Right ventricle myocardium superior (tissue), 1 donor: ENCODE data around the gene UBAP2L. TPM values are rescaled to one million over a fixed set of nuclear protein-coding genes. Genes with fewer than 3 reads are reported as not detected.
"Not testable (repeated sequence)": the region's sequence is repeated elsewhere in the genome, so short reads cannot be mapped to it uniquely, and the experiment has no call there.

ENCODE experiments used
- ATAC-seq: fragments of 200-7000 bp; cut with Tn5 transposase; one replicate; pipeline ENCODE4 v1.9.1; 2020; ENCODE audit warnings: mild to moderate bottlenecking; ENCODE audit not compliant: poor library complexity
- DNase-seq: peaks from one replicate; pipeline ENCODE4 v3.0.0-alpha.2; 2020
- intact Hi-C: fragments of 100-400 bp; cut with DNase I; formaldehyde crosslinking; loops from one replicate; pipeline ENCODE4 v1.11.2; 2022
- total RNA-seq: library from RNA; stranded (reverse); fragmentation: NEBNext Ultra II Directional; extraction: Animal tissue kit (Norgen Biotek cat#: 25700); gene quantifications from one replicate; pipeline ENCODE4 v1.2.1, GENCODE V29; 2021
- donor health status: DM: no; HTN: yes; CAD: no; lungs with severe emphysema.

Gene UBAP2L
- total RNA-seq, 1 donor from 2014 or later, result 91.2 TPM

- DNase-seq, result no peak
- ATAC-seq, result peak; percentile 20
- intact Hi-C loops, result no loop called here
Measured at GRCh38 chr1:154193821-154194220, 26.9 kb upstream of the UBAP2L start.

DNA sequence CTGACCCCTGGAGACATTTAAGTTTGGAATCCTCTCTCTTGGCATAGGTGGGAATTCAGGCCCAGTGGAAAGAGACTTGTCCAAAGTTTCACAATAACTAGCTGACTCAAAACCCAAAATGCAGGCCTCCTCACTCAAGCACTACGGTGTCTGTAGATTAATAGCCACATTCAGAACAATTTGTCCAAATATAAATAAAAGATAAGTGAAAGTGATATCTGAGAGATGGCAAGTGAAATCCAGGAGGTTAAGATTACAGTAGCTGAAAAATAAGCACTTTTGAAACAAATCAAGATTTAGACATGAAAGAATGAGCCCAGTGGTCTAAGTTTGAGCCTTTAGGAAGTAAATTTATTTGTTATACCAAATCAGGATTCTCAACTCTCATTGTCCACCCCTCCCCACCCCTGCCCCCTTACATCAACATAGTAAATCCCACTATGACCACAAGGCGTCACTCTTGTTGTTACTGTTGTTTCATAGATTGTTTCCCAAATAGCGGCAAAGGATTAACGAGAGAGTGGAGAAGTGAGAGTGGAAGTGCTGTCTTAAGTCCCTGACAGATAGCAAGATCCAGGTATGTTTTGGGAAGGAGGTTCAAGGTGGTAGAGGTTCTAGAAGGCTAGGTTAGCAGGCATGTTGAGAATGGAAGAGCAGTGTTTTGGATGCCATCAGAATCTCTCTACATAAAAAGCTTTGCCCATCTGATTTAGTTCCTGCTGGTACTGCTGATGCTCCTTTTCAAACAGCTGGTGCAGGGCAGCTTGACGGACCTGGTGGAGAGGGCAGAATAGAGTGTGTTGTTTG is 21.8 kb upstream of the UBAP2L start:
- ATAC-seq (peak; percentile 84), DNase-seq (no peak)
- intact Hi-C loops, result no loop called here

GRCh38 chr1:154199563-154199879 is 21.2 kb upstream of the UBAP2L start:
- DNase-seq (no peak), ATAC-seq (no peak)
- intact Hi-C loops, result no loop called here

GRCh38 chr1:154205778-154206177 is 15.0 kb upstream of the UBAP2L start:
- intact Hi-C loops, result loop anchor here (10.0 kb wide), 1 partner anchor 59 kb away; no protein-coding TSS in a partner anchor
- DNase-seq, ATAC-seq: not testable (repeated sequence)

DNA sequence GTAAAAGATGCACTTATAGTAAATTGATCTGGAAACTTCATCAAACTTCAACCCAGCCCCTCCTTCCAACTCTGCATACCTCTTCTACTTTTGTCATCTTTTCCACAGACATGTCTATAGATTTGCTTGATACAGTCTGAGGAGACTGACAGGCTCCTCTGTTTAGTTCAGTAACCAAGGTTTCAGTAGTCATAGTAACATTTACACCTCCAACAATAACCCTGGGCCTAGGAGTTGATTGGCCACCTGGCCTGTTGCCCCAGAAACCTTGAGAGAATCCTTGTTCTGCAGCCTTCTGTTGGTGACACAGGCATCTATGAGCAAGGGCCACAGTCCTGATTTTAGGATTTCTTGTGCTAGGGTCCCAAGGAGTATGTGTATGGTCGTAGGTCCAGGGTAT is 14.6 kb upstream of the UBAP2L start, which contains the start of gene CFAP141:
Gene CFAP141, minus strand, starts transcription at position 138 of the 400 bp plus-strand sequence. Its CDS starts 26 bp downstream, at position 112.
- ATAC-seq, result no peak
- no peak for DNase-seq

GRCh38 chr1:154207262-154207661 is 13.5 kb upstream of the UBAP2L start:
- DNase-seq (no peak), ATAC-seq (no peak)
- intact Hi-C loops, result loop anchor here (10.0 kb wide), 1 partner anchor 58 kb away; no protein-coding TSS in a partner anchor

More for the DNA sequence above, 14.6 kb upstream of the UBAP2L start, which contains the start of gene CFAP141:
- intact Hi-C loops, result loop anchor here (10.0 kb wide), 1 partner anchor 59 kb away; no protein-coding TSS in a partner anchor

- intact Hi-C loops, result loop anchor here (10.0 kb wide), 1 partner anchor 56 kb away; no protein-coding TSS in a partner anchor
- DNase-seq (no peak), ATAC-seq (no peak)
Measured at GRCh38 chr1:154208677-154209388, 11.9 kb upstream of the UBAP2L start.

DNA sequence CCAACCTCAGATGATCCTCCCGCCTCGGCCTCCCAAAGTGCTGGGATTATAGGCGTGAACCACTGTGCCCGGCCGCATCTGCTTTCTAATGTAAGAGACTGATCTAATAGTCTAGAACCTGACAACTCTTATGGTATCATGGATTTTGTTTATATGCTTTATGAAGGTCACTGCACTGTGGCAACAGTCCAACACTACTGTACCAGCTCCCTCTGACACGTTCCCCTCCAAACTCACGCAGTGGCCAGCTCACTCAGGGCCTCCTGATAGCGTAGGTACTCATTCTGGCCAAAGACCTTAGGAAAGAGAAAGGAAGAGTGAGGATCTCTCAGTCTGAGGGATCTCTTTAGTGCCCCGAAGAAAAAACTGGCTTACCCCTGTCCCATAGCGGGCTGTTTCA is 8.7 kb upstream of the UBAP2L start:
- intact Hi-C loops, result no loop called here
- peak; percentile 85 for ATAC-seq
- DNase-seq, result peak; percentile 57

- intact Hi-C loops, result no loop called here
- ATAC-seq (no peak), DNase-seq (no peak)
Measured at GRCh38 chr1:154213274-154213673, 7.5 kb upstream of the UBAP2L start.

GRCh38 chr1:154218545-154218944 is 2.2 kb upstream of the UBAP2L start:
- ATAC-seq, result no peak
- intact Hi-C loops, result no loop called here
- DNase-seq, result no peak

DNA sequence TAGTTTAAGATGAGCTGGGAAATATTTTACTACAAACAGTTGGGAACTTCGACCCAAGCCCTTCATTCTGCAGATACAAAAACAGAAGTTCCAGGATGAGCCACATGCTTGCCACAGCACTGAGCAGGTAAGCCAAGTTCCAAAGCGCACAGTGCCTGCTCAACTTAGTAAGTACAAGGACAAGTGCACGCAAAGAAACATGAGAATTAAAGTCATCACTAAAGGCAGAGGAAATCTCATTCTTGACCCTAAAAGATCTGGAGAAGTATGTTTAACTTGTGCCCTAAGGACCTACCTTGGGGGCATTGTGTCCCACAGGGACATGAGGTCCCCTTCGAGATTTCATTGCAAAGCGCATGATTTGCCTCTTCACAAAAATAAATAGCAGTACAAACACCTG is 1.2 kb upstream of the UBAP2L start:
- no peak for DNase-seq
- no peak for ATAC-seq
- intact Hi-C loops, result no loop called here

GRCh38 chr1:154220970-154221277 is 169 bp downstream of the UBAP2L start:
- no peak for ATAC-seq
- DNase-seq, result no peak
- intact Hi-C loops, result no loop called here

GRCh38 chr1:154221278-154222001 is 685 bp downstream of the UBAP2L start:
- intact Hi-C loops, result no loop called here
- peak; percentile 40 for ATAC-seq
- DNase-seq, result peak; percentile 75

DNA sequence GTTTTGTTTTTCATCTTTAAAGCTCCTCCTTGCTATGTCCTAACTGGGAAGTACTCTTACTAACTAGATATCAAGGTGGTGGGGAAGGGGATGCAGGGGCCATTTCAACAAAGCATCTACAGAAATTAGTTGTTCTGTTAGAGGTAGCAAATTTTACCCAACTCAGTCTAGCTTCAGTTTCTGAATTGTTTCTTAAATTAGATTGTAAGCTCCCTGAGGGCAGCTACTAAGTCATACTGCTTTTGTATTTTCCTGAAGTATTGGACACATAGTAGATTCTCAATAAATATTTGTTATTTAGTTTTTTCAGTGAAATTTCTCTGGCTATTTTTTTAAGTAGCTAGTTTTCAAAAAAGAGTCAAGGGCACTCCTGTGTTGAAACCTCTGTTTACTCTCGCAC is 1.8 kb downstream of the UBAP2L start:
- intact Hi-C loops, result no loop called here
- no peak for DNase-seq
- ATAC-seq, result no peak

GRCh38 chr1:154222918-154223317 is 2.2 kb downstream of the UBAP2L start:
- ATAC-seq, result no peak
- intact Hi-C loops, result no loop called here
- DNase-seq, result no peak

GRCh38 chr1:154223621-154224020 is 2.9 kb downstream of the UBAP2L start:
- intact Hi-C loops, result no loop called here
- ATAC-seq (no peak), DNase-seq (no peak)

DNA sequence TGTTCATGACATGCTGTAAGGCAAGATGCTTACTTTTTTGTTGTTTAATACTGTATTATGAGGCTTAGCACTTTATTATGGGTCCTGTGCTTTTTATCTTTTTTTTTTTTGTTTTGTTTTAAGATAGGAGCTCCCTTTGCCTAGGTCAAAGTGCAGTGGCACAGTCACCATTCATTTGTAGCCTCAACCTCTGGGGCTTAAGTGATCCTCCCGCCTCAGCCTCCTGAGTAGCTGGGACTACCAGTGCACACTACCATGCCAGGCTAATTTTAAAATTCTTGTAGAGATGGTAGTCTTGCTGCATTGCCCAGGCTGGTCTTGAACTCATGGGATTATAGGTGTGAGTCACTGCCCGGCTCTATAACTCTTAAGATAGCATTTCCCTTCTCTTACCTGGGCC is 4.6 kb downstream of the UBAP2L start:
- no peak for DNase-seq
- intact Hi-C loops, result no loop called here
- ATAC-seq, result no peak

DNA sequence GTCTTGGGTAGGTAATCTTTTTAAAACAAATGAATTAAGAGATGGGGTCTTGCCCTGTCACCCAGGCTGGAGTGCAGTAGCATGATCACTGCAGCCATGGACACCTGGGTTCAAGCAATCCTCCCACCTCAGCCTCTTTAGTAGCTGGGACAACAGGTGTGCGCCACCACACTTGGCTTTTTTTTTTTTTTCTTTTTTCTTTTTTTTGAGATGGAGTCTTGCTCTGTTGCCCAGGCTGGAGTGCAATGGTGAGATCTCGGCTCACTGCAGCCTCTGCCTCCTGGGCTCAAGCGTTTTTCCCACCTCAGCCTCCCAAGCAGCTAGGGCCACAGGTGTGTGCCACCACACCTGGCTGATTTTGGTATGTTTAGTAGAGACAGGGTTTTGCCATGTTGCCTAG is 10.4 kb downstream of the UBAP2L start:
- DNase-seq, result not testable (repeated sequence)

DNA sequence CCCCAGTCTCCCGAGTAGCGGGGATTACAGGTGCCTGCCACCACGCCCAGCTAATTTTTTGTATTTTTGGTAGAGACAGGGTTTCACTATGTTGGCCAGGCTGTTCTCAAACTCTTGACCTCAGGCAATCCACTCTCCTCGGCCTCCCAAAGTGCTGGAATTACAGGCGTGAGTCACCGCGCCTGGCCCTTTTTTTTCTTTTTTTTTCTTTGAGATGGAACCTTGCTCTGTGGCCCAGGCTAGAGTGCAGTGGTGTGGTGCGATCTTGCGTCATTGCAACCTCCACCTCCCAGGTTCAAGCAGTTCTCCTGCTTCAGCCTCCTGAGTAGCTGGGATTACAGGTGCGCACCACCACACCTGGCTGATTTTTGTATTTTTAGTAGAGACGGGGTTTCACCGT is 12.4 kb downstream of the UBAP2L start:
- intact Hi-C loops, DNase-seq, ATAC-seq: not testable (repeated sequence)

More for the DNA sequence above, 10.4 kb downstream of the UBAP2L start:
- ATAC-seq, intact Hi-C loops: not testable (repeated sequence)
